OCI-M1 (cell line): ENCODE results near the gene IRX3.

Source experiments
- DNase-seq: peaks from one replicate; lab custom pipeline; 2025; lab: John Stamatoyannopoulos, UW

The IRX3 gene

DNA sequence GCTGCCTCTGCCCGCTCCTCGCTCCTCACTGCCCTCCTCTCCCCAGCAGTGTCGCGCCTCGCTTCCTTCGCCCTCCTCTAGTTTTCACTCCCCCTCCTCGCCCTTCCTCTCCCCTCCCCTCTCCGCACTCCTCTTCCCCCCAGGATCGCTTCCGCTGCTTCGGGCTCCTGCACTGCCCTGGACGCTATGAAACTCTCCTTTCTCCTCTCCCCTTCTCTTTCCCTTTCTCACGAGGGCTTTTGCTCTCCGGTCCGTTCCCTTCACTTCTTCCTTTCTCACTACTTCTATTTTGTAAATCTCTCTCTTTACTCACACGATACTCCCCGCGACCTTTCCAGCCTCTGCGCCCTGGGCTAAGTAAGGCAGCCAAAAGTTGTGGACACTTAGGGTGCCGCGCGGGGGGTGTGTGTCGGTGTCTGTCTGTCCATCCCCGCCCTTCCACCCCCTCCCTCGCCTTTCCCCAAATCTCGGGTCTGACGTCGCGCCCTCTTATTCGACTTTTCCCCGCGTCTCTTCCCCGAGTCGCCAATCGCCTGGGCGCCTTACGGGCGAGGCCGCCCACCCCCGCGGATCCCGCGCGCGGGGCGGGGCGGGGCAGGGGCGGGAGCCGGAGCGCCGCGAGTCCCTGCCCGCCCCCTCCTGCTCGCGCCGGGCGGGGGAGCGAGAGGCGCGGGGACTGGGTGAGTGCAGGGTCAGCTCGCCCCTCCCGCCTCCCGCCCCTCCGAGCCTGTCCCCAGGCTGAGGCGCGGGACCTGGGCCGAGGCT is at the start of gene IRX3:
TSS of gene IRX3 (minus strand) at position 422 of the 765 bp plus-strand sequence. CDS start 737 bp downstream, outside the sequence.
- no peak for DNase-seq

DNA sequence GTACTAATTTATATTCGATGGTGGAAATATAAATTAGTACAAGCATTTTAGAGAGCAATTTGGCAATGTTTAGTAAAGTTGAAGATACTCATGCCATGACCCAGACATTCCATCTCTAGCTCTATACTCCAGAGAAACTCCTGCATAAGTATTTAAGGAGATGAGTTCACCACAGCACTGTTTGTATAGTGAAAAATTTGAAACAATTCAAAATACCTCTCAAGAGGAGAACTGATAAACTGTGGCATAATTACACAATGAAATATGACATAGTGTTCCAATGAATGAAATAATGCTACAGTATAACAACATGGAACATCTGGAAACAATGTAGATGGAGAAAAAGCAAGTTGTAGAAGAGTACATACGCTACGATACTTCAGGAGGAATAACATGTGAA is 48.6 kb upstream of the IRX3 start:
- DNase-seq = no peak

- DNase-seq = no peak
Measured at GRCh38 chr16:54334208-54334607, 47.6 kb upstream of the IRX3 start.

DNA sequence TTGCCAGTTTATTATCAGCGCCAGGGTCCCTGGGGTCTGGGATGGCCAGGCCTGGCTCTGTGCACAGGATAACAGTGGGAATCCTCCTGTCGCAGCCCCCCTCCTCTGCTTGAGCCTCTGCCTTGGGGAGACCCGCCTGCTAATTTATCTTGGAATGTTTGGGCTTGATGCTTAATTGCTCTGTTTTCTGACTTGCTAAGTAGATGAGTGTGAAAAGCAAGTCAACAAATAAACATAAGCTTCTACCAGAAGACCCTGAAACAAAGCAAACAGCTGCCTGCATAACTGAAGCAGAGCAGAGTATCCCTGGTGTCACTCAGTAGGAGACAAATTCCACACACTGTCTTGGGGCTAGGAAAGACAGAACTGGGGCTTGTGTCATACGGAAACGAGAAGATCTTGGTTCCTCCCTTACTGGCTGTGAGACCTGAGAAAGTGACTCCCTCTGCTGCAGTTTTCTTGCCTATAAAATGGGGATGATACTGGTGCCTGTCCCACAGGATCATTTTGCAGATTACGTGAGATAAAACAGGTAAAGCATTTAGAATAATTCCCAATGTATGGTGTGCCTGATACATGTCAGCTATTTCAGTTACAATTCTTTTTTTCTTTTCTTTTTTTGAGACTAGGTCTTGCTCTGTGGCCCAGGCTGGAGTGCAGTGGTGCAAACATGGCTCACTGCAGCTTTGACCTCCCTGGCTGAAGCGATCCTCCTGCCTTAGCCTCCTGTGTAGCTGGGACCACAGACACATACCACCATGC is 44.8 kb upstream of the IRX3 start:
- DNase-seq = no peak

DNA sequence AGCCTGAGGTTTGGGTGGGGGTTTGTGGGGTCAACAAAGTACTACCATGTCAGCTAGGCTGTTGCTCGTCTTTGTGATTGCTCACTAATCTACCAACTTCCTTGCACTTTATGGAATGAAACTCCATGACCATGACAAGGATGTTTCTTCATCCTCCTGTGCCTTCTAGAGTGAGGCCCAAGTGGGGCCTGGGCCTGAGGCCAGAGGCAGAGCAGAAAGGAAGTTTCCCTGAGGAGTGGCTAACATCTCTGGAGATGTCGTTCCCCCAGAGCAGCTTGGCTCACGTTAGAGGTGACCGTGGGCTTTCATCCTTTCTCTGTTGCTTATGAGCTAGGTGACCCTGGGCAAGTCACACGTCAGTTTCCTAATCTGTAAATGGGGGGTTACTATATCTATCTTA is 41.0 kb upstream of the IRX3 start:
- no peak for DNase-seq

DNA sequence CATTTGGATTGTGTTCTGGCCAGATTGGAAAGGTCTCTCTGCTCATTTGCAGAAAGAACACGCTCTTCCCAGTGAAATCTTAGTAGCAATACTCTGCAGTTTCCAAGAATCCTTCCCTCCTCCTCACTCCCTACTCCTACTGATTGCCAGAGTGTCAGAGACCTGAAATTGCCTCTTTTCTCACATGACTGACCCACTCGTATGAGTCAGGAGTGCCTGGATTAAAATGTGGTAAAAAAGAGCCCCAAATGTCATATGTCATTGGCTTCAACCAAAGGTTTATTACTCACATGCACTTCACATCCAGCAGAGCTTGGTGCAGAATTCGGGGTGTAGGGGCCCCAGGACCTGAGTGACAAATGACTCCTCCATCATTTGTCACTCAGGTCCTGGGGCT is 39.7 kb upstream of the IRX3 start:
- DNase-seq = no peak

- no peak for DNase-seq
Measured at GRCh38 chr16:54325616-54326265, 39.2 kb upstream of the IRX3 start.

- DNase-seq = no peak
Measured at GRCh38 chr16:54324716-54325115, 38.1 kb upstream of the IRX3 start.

DNA sequence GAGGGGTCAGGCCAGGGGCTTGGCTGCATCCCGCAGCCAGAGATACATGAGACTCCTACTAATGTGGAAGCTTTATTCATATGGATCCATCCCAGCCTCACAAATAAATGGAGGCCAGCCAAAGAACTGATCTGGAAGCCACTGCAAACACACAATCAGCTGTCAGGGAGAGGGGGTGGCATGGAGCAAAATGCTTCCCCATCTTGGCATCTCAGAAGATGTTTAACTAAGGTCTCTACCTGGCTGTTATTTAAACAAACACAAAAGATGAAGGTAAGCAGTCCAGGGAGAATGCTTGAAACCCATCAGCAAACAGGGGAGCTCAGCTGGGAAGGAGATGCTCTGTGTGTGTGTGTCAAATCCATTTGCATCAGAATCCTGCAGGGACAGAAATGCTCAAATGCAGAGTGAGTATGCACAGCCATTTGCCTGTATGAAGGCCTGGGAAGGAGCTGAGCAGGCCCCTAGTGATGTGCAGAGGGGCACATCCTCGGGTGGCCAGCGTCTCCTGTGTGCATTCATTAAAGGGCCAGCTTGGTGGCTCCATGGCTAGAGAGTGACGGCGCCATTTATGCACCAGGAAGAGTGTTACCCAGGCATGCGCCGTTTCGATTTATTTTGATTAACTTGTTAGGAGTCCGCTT is 34.2 kb upstream of the IRX3 start:
- DNase-seq = no peak

- DNase-seq = no peak
Measured at GRCh38 chr16:54318941-54319340, 32.4 kb upstream of the IRX3 start.

DNA sequence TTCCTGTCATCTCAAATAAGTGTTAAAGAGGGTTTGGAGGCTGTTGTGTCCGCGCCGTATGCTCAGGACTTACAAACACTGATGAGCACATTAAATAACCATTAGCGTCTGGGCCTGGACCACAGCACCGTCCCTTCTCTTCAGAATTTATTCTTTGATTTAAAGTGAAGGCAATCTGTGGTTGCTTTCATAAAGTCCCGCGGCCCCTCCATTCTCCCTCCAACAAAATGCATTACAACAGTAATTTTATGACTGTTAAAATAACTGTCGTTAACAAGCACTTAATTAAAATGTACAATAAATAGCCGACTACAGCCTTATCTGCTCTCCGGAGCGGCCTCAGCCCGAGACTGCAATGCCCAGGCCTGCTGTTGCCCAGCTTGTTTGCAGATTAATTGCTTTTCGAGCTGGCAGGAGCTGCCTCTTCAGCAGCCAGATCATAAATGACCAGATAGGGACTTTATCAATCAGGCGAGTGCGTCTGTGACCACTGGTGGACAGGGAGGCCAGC is 30.6 kb upstream of the IRX3 start:
- DNase-seq = no peak

- no peak for DNase-seq
Measured at GRCh38 chr16:54316095-54316889, 29.7 kb upstream of the IRX3 start.

DNA sequence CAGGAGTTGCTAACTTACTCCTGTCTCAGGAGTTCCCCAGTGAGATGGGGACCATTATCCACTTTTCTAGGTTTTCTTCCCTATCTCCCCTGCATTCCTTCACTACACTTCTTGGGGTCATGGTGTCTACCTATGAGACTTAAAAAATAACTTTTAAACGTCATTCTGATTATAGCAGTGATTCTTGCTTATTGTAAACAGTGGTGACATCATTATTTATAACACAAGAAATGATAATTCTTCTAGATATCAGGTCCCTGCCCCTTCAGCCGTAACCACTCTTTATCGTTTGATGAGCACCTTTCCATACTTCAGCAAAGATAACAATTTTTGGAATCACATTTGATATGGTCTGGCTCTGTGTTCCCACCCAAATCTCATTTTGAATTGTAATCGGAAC is 27.2 kb upstream of the IRX3 start:
- no peak for DNase-seq

DNA sequence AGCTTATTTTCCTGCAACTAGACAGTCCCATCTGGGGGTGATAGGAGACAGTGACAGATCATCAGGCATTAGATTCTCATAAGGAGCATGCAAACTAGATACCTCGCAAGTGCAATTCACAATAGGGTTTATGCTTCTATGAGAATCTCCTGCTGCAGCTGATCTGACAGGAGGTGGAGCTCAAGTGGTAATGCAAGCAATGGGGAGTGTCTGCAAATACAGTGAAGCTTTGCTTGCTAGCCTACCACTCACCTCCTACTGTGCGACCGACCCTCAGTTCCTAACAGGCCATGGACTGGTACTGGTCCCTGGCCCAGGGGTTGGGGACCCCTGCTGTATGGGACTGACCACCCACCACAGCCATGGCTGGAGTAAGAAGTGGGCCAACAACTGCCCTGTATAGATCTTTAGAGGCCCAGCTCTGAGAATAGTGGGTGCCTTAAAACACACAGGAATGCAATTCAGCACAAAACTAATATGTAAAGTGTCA is 26.0 kb upstream of the IRX3 start:
- no peak for DNase-seq

- DNase-seq = no peak
Measured at GRCh38 chr16:54309341-54309740, 22.8 kb upstream of the IRX3 start.

DNA sequence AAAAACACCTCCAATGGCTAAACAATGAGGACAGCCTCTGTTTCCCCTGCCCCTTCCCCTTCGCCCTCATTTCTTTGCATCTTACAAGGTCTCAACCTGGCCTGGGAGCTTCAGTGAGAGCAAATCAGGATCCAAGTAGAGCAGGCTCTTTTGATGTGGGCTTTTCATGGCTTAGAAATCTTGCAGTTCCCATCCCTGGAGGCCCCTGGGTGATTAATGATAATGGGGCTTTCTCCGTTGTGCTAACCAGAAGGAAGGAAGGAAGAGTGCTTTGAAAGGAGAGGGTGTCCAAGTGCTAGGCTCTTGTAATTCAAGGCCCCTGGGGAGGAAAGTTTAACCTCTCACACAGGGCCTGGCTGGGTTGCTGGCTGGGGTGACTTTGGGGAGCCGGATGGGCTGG is 18.5 kb upstream of the IRX3 start:
- DNase-seq = no peak

DNA sequence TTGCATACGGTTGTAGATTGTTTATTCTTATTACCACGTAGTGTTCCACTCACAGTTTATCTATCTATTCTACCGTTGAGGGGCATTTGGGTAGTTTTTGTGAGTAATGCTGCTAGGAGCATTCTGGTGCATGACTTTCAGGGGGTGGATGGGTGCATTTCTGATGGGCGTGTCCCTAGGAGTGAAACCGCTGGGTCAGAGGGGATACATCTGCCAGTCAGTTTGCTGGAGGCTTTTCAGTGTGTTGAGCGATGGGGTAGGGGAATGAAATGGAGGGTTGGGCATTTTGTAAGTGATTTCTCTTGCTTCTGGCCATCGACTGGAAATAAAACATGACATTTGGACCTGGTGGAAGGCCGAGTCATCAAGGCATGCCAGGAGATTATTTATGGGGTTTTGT is 17.0 kb upstream of the IRX3 start:
- no peak for DNase-seq

GRCh38 chr16:54297154-54297553 is 10.6 kb upstream of the IRX3 start:
- no peak for DNase-seq

DNA sequence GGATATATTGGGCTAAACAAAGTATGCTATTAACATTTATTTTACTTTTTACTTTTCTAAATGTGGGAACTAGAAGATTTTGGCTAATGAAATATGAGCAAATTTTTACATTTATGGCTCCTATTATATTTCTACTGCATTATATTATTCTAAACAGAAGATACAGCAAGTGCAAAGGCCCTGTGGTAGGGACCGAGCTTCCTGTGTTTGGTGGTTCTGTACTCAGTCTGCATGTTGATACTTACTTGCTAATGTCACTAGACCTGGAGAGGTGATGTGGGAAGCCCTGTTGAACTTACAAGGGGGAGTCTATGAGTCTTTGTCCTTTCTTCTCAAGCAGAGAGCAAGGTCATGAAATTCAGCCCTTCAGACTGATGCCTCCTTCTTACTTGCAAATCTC is 10.0 kb upstream of the IRX3 start:
- DNase-seq = no peak

DNA sequence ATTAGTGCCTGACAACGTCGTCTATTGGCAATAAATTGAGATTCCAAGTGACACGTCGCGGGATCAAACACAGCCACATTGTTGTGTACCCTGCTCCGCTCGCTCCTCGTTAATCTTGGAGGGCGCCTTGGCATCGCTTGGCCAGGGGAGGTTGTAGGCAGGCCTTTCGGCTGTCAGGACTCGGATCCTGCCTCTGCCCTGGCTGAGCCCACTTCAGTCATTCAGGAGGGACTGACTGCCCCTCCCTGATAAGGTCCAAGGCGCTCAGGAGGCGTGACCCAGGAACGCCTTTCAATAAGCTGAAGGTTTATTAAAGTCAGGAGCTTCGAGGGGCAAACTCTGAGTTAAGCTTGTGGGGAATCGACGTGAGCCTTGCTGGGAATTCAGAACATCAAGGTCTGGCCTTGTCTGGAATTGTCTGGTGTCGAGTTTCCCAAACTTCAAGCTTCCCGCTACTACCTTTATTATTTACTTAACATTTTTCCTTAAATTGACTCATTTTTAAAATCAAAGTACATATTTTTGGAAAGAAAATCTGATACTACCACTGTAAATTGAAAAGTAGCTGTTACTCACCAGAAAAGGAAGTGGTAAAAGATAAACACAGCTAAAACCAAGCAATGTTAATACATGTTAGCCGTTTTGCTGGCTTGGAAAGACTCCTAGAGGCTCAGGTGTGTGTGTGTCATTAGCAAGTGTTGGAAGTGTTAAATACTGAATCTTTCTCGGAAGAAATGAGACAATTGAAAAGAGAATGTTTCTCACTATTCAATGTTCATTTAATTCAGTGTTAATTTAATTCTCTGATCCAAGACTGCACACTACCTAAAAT is 5.3 kb upstream of the IRX3 start:
- no peak for DNase-seq
